ENCODE data around the gene UNC5A.
A peak's percentile ranks its signal among the peaks of the same experiment; 100 is the strongest.

UNC5A gene

DNA sequence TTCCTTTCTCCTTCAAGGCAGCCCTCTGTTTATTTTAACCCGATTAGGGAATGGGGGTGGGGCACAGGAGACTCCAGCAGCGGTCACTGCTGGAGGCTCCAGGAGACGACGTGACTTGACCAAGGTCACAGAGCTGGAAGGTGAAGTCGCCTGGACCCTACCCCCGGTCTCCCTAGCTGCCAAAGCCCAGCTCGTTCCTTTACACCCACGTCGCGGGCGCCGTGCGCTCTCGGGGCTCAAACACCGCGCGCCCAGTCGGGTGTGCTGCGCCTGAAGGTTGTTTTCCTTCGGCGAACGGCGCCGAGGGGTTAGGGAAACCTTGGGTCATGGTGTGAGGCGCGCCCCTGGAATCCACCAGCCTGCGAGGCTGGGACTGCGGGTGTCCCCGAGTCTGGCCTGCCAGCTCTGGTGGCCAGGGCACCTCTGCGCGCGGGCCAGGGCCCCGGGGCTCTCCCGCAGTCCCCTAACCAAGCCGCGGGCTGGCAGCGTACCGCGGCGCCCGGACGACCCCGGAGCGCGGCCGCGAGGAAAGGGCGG is 747 bp upstream of the UNC5A start:
- Histone ChIP-seq H3K36me3 (ENCODE audit: control insufficient read depth, low read depth, low read length) (no peaks in the 10 kb centered on the region), H3K4me3 (ENCODE audit: low read length) (peak overlapping the region; percentile 61), H3K27me3 (ENCODE audit: control insufficient read depth, insufficient read depth, low read length) (peaks cover 72% of the 10 kb centered on the region), H3K9me3 (ENCODE audit: control insufficient read depth, low read depth, low read length) (no peaks in the 10 kb centered on the region), H3K9ac (ENCODE audit: low read length) (no peak overlapping the region), H3K27ac (ENCODE audit: low read length) (no peak overlapping the region), H3K4me1 (ENCODE audit: control insufficient read depth, low read depth, low read length) (peaks cover 19% of the 10 kb centered on the region)

DNA sequence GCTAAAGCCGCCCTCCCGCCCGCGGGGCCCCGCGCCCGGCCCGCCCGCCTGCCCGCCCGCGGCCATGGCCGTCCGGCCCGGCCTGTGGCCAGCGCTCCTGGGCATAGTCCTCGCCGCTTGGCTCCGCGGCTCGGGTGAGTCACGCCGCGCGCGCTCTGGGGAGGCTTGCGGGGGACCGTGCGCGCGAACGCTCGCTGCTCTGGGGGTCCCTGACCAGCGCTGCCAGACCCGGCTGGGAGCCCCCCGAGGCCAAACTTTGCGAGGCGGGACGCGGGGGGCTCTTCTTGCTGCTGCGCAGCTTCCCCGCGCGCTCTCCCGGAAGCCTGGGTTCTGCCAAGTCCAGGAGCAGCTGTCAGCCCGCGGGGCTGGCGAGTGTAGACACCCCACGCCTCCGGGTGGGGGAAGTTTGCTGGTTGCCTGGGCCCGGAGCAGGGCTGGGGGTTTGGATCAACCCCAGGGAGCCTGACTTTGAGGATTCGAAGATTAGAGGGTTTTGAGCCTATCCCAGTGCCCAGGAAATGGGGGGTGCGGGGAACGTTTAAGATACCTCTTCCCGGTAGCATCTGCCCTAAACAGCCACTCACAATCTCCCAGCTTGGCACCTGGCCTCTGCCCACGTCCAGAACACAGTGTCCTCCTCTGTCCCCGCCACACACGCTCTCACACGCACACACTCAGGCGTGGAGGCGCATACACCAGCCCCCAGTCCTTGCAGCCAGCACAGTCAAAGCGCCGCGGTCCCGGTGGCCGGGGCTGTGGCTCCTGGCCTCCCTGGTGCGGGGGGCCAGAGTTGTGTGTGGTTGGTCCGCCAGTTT is 535 bp downstream of the UNC5A start:
- Histone ChIP-seq H3K9ac (ENCODE audit: low read length) (no peak overlapping the region), H3K9me3 (ENCODE audit: control insufficient read depth, low read depth, low read length) (no peaks in the 10 kb centered on the region), H3K4me1 (ENCODE audit: control insufficient read depth, low read depth, low read length) (peaks cover 19% of the 10 kb centered on the region), H3K27me3 (ENCODE audit: control insufficient read depth, insufficient read depth, low read length) (peaks cover 81% of the 10 kb centered on the region), H3K27ac (ENCODE audit: low read length) (no peak overlapping the region), H3K4me3 (ENCODE audit: low read length) (peak overlapping the region; percentile 53), H3K36me3 (ENCODE audit: control insufficient read depth, low read depth, low read length) (no peaks in the 10 kb centered on the region)

DNA sequence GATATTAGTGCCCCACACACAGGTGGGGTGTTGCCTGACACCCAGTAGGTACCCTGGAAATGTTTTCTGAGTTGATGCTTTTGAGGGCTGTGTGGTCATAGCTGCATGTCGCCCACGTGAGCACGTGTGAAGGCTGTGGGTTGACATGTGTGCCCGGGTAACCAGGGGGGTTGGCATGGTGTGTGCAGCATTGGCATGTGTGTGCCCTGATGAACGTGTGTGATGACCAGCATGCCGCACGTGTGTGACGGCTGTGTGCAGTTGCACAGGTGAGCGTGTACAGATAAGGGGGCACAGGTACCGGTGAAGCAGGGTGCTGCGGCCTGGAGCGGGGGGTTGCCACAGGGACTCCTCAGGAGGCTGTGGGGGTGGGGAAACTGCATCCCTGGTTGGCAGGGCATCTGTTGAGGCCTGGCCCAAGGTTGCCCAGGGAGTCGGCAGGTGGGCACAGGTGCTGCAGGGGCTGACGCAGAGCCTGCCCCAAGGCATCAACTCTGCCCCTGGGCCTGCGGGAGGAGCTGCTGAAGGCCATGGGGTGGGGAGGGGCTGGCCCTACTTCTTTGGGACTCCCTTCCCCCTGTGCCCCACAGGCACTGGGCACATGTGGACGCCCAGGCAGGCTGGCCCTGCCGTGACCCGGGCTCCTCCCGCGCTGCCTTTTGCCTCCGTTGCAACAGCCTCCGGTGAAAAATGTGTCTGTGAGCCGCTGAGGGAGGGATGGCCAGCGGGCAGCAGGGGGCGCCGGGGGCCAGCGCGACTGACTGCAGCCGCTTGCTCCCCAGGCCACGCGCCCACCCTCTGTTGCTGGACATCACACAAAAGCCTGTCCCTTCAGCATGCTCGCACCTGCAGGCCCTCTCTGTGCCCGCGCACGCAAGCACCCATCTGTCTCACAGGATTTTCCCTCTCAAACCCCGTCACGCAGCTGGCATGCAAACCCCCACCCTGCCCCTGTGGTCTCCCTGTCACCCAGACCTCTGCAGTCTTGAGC is 2.2 kb downstream of the UNC5A start:
- peaks cover 29% of the 10 kb centered on the region for H3K4me1 ChIP-seq (ENCODE audit: control insufficient read depth, low read depth, low read length)
- H3K27ac ChIP-seq (ENCODE audit: low read length) = no peak overlapping the region
- H3K9me3 ChIP-seq (ENCODE audit: control insufficient read depth, low read depth, low read length) = no peaks in the 10 kb centered on the region
- H3K36me3 ChIP-seq (ENCODE audit: control insufficient read depth, low read depth, low read length) = no peaks in the 10 kb centered on the region
- peaks cover 88% of the 10 kb centered on the region for H3K27me3 ChIP-seq (ENCODE audit: control insufficient read depth, insufficient read depth, low read length)
- H3K9ac ChIP-seq (ENCODE audit: low read length) = no peak overlapping the region
- H3K4me3 ChIP-seq (ENCODE audit: low read length) = no peak overlapping the region

DNA sequence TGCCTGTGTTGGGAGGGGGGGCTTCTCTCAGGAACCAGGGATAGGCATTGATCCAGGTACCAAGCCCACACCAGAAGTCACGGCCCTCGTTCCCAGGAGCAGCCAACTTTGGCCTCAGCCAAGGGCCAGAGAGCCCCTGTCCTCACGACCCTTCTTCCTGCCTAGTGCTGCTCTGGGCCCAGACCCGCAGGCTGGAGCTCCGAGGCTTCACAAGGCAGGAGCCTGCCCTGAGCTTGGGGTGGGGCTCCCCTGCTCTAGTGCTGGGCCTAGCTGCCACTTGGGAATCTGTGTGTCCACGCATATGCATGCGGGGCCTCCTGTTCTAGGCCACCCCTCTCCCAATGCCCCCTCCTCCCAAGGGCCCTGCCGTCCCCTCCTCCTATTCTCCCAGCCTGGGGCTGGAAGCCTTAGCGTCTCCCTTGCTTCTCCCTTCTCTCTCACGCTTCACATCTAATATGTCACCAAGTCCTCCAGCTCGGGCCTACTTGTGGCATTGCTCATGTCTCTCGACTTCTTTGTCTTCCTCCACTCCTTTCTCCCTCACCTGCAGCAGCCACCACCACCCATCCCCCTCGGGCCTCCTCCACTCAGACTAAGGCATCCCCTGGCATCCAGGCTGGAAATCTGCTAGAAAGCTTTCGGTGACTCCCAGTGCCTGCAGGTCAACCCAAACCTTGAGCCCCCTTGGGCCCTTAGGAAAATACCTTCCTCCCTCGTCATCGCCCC is 3.4 kb downstream of the UNC5A start:
- peaks cover 84% of the 10 kb centered on the region for H3K27me3 ChIP-seq (ENCODE audit: control insufficient read depth, insufficient read depth, low read length)
- H3K4me3 ChIP-seq (ENCODE audit: low read length) = no peak overlapping the region
- peaks cover 34% of the 10 kb centered on the region for H3K4me1 ChIP-seq (ENCODE audit: control insufficient read depth, low read depth, low read length)
- H3K9ac ChIP-seq (ENCODE audit: low read length) = no peak overlapping the region
- H3K27ac ChIP-seq (ENCODE audit: low read length) = no peak overlapping the region
- H3K36me3 ChIP-seq (ENCODE audit: control insufficient read depth, low read depth, low read length) = no peaks in the 10 kb centered on the region
- H3K9me3 ChIP-seq (ENCODE audit: control insufficient read depth, low read depth, low read length) = no peaks in the 10 kb centered on the region

DNA sequence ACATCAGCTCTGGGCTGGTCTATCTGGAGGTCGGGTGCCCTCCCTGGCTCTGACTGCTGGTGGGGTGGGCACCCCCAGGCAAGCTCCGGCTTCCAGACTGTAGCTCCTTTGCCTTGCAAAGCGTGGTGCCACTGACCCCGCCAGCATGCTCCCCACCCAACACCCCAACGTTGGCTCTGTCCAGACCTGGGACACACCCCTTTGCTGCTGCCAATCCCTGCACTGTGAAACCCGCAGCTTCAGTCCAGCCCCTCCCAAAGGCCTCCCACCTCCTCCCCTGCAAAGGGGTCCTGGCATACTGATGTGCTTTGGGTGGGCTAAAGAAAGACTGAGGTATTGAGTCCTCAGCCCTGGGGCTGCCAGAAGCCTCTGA is 3.9 kb downstream of the UNC5A start:
- H3K4me3 ChIP-seq (ENCODE audit: low read length) = no peak overlapping the region
- peaks cover 31% of the 10 kb centered on the region for H3K4me1 ChIP-seq (ENCODE audit: control insufficient read depth, low read depth, low read length)
- H3K36me3 ChIP-seq (ENCODE audit: control insufficient read depth, low read depth, low read length) = no peaks in the 10 kb centered on the region
- peaks cover 84% of the 10 kb centered on the region for H3K27me3 ChIP-seq (ENCODE audit: control insufficient read depth, insufficient read depth, low read length)
- no peaks in the 10 kb centered on the region for H3K9me3 ChIP-seq (ENCODE audit: control insufficient read depth, low read depth, low read length)
- H3K27ac ChIP-seq (ENCODE audit: low read length) = no peak overlapping the region
- no peak overlapping the region for H3K9ac ChIP-seq (ENCODE audit: low read length)

DNA sequence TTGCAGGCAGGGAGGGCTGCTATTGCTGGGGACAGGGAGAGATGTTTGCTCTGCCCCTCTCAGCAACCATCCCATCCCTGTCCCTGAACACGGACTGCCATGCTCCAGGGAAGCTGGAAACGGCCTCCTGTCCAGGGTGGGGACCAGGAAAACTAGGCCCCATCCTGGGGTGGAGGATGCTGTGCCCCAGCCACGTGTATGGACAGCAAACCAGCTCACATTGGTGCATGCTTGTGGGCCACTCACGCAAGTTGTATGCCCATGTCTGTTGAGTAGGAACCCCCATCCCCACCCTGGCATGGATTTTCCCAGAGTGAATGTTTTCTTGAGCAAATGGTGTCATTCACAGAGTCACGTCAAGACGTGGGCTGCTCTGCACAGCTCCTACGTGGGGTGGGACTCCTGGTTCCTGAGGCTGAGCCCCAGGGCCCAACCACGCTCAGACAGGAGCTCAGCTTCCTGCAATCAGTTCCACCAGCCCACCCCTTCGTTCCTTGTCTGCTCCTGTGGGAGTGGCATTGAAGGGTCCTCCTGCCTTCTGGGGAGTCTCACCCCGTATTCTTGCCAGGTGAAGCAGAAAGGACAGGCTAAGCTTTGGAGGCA is 4.6 kb downstream of the UNC5A start:
- no peak overlapping the region for H3K27ac ChIP-seq (ENCODE audit: low read length)
- H3K9ac ChIP-seq (ENCODE audit: low read length) = no peak overlapping the region
- H3K9me3 ChIP-seq (ENCODE audit: control insufficient read depth, low read depth, low read length) = no peaks in the 10 kb centered on the region
- no peaks in the 10 kb centered on the region for H3K36me3 ChIP-seq (ENCODE audit: control insufficient read depth, low read depth, low read length)
- H3K4me3 ChIP-seq (ENCODE audit: low read length) = no peak overlapping the region
- peaks cover 82% of the 10 kb centered on the region for H3K27me3 ChIP-seq (ENCODE audit: control insufficient read depth, insufficient read depth, low read length)
- H3K4me1 ChIP-seq (ENCODE audit: control insufficient read depth, low read depth, low read length) = peaks cover 31% of the 10 kb centered on the region

DNA sequence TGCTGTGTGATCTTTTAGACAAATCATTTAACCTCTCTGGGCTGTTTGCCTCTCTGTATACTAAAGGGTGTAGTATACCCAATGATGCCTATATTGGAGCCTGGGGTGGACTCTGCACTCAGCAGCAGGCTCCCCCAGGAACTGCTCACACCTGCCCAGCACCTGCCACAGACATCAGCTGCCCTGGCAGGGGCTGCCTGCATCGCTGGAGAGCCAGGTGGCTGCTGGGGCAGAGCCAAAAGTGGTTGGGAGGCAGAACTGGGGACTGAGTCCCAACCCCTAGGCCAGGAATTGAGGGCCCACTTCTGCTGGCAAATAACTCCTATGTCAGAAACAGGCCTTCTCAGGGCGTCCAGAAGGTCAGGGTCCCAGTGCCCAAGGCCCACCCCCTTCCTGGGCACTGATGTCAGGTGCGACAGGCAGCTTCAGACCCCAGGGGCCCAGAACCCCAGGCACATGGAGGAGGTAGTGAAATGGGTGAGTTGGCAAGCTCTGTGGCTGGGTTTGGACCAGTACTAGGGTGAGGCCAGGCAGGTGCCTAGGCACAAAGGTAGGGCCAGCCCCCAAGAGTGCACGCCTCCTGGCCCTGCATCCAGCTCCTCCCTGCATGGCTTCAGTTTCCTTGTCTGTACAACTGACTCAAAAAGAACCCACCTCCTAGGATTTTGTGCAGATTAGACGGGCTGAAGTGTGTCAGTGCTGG is 5.8 kb downstream of the UNC5A start:
- no peaks in the 10 kb centered on the region for H3K9me3 ChIP-seq (ENCODE audit: control insufficient read depth, low read depth, low read length)
- H3K27ac ChIP-seq (ENCODE audit: low read length) = no peak overlapping the region
- peaks cover 74% of the 10 kb centered on the region for H3K27me3 ChIP-seq (ENCODE audit: control insufficient read depth, insufficient read depth, low read length)
- H3K4me3 ChIP-seq (ENCODE audit: low read length) = no peak overlapping the region
- H3K36me3 ChIP-seq (ENCODE audit: control insufficient read depth, low read depth, low read length) = no peaks in the 10 kb centered on the region
- H3K4me1 ChIP-seq (ENCODE audit: control insufficient read depth, low read depth, low read length) = peaks cover 29% of the 10 kb centered on the region
- no peak overlapping the region for H3K9ac ChIP-seq (ENCODE audit: low read length)

DNA sequence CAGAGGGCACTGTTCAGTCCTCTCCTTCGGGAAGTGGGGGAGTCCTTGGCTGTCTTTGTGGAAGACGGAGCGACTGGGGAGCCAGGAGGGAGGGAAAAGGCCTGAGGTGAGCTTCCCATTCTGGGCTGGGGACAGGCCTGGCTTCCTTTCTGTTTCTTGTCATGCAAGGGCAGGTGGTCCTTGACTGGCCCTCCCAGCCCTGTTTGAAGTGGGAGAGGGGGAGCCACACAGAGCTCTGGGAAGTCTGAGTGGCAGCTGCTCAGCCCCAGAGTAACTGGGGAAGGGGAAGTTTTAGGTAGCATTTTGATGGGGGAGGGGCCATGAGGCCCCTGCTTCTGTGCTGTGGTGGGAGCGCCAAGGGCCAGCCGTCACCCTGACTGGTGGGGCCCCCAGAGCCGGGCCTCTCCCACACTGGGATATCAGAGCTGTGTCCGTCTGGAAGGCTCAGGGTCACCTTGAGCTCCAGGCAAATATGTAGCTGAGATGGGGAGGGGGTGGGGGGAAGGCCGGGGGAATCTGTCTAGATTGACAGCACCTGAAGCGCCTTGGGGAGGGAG is 6.5 kb downstream of the UNC5A start:
- Histone ChIP-seq H3K4me1 (ENCODE audit: control insufficient read depth, low read depth, low read length) (peaks cover 24% of the 10 kb centered on the region), H3K9me3 (ENCODE audit: control insufficient read depth, low read depth, low read length) (no peaks in the 10 kb centered on the region), H3K4me3 (ENCODE audit: low read length) (peak overlapping the region; percentile 37), H3K9ac (ENCODE audit: low read length) (no peak overlapping the region), H3K36me3 (ENCODE audit: control insufficient read depth, low read depth, low read length) (no peaks in the 10 kb centered on the region), H3K27ac (ENCODE audit: low read length) (no peak overlapping the region), H3K27me3 (ENCODE audit: control insufficient read depth, insufficient read depth, low read length) (peaks cover 68% of the 10 kb centered on the region)

DNA sequence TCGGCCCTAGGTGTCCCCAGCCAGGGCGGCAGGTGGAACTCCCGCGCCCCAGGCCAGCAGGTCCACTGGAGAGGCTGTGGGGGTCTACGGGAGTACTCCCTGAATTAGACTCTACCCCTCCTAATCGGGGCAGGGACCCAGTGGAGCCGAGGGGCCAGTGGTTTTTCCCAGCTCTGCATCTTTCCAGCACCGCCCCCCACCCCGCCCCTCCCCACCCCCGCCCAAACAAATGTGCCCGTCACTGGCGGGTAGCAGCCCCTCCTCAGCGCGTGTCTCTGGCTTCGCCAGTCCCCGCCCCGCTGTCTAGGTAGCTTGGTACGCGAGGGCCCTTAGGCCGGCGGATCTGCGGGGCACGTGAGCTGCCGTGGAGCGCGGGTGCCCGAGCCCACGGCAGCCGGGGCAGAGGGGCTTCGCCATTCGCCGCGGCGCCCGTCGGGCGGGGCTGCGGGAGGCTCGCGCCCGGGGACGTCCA is 7.0 kb downstream of the UNC5A start:
- Histone ChIP-seq H3K9me3 (ENCODE audit: control insufficient read depth, low read depth, low read length) (no peaks in the 10 kb centered on the region), H3K27me3 (ENCODE audit: control insufficient read depth, insufficient read depth, low read length) (peaks cover 62% of the 10 kb centered on the region), H3K4me3 (ENCODE audit: low read length) (peak overlapping the region; percentile 41), H3K36me3 (ENCODE audit: control insufficient read depth, low read depth, low read length) (no peaks in the 10 kb centered on the region), H3K27ac (ENCODE audit: low read length) (no peak overlapping the region), H3K4me1 (ENCODE audit: control insufficient read depth, low read depth, low read length) (peaks cover 24% of the 10 kb centered on the region), H3K9ac (ENCODE audit: low read length) (no peak overlapping the region)

DNA sequence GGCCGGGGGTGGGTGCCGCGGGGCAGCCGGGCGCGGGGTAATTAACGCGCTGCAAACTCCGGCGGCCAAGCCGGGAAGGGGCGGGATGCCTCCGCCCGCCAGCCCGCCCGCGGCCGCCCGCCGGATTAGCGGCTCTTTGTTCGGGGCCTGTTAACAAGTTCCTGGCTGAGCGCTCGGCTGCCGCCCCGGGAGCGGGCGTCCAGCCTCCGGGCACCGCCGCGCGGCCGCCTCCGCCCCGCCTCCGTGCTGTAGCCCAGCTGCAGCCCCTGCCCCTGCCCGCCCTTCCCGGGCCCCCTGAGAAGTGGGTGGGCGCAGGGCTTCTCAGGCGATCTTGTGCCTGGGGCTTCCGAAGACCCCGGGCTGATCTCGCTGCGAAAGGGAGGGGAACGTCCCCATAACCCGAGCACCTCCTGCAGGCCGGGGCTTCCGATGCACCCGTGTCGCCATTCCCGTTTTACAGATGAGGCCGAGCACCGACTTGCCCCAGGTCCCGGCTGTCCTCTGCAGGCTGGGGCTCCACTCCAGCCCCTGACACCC is 7.5 kb downstream of the UNC5A start:
- Histone ChIP-seq H3K36me3 (ENCODE audit: control insufficient read depth, low read depth, low read length) (no peaks in the 10 kb centered on the region), H3K4me3 (ENCODE audit: low read length) (peak overlapping the region; percentile 41), H3K9ac (ENCODE audit: low read length) (peak overlapping the region; percentile 15), H3K27me3 (ENCODE audit: control insufficient read depth, insufficient read depth, low read length) (peaks cover 58% of the 10 kb centered on the region), H3K4me1 (ENCODE audit: control insufficient read depth, low read depth, low read length) (peaks cover 24% of the 10 kb centered on the region), H3K9me3 (ENCODE audit: control insufficient read depth, low read depth, low read length) (no peaks in the 10 kb centered on the region), H3K27ac (ENCODE audit: low read length) (no peak overlapping the region)

Measured in iPS-18a (cell line).